Measurements from ENCODE around the gene ELOVL7. TPM values are rescaled to one million over a fixed set of nuclear protein-coding genes. Genes with fewer than 3 reads are reported as not detected.
"Not testable (repeated sequence)": the region's sequence is repeated elsewhere in the genome, so short reads cannot be mapped to it uniquely, and the experiment has no call there.

ELOVL7 gene
- total RNA-seq, 2 donors from 2014 or later, result 2.7 to 5.9 TPM

DNA sequence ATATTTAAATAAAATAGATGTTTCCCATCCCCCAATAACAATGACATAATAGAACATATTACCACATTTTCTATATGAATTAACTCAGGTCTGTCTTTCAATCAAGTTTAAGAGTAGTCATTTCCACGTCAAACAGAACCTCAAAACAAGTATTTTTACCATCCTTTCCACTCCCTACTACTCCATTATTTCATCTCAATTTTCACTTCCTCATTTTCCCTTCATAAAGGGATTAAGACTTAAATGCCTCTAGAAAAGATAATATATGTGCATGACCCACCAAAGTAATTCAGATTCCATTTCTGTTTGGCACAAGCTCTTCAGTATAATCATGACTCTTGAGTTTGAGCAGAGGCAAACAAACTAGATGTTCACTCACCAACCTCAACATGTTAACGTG is 40.4 kb downstream of the ELOVL7 start:
- H3K27me3 Mint-ChIP-seq (ENCODE audit: low read depth), result no peaks in the 10 kb centered on the region
- no peak overlapping the region for H3K27ac Mint-ChIP-seq
- H3K9me3 Mint-ChIP-seq, result no peaks in the 10 kb centered on the region
- peaks cover 0 to 2% of the 10 kb centered on the region in 2 donors for H3K36me3 Mint-ChIP-seq (ENCODE audit: insufficient read depth in 2 of 2)
- DNase-seq (no peak), ATAC-seq (replicated peaks in 1 of 2) (no peak)
- H3K4me3 Mint-ChIP-seq, result no peak overlapping the region
- H3K4me1 Mint-ChIP-seq (ENCODE audit: low read depth), result no peaks in the 10 kb centered on the region

DNA sequence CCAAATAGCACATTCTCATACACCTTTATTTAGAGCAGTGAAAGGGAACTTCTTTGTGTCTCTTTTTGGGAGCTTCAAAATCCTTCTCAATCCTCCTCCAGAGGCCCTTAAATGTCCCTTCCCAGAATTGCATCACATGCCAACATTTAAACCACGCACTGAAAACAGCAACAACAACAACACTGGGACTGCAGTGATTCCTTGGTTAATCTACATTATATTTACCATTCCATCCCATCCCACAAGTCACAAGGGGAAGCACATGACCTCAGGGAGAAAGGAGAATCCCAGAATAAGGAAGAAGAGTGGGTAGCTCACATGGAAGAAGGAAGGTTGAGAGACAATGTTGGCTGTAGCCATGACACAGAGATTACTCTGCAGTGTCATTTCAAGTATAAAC is 41.1 kb downstream of the ELOVL7 start:
- no peak for ATAC-seq (replicated peaks in 1 of 2)
- H3K27me3 Mint-ChIP-seq (ENCODE audit: low read depth), result no peaks in the 10 kb centered on the region
- no peak for DNase-seq
- H3K4me1 Mint-ChIP-seq (ENCODE audit: low read depth), result no peaks in the 10 kb centered on the region
- peaks cover 0 to 2% of the 10 kb centered on the region in 2 donors for H3K36me3 Mint-ChIP-seq (ENCODE audit: insufficient read depth in 2 of 2)
- H3K27ac Mint-ChIP-seq, result no peak overlapping the region
- H3K4me3 Mint-ChIP-seq, result no peak overlapping the region
- H3K9me3 Mint-ChIP-seq, result no peaks in the 10 kb centered on the region

DNA sequence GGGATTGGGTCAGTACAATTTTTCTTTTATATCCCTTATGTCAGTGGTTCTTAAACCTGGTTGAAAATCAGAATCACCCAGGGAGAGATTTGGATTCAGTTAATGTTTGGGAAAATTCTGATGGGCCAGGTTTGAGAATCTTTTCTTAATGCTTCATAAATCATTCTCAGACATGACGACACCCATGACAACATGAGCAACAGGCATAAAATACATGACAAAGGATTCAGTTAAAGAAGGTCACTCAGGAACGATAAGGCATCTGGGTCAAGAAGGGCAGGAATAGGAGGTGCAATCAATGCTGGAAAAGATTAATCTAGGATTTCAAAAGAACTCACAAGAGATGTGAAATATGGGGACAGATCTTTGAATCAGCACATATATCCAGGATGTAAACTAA is 41.8 kb downstream of the ELOVL7 start:
- Mint-ChIP-seq H3K9me3 (no peaks in the 10 kb centered on the region), H3K36me3 (ENCODE audit: insufficient read depth in 2 of 2) (peaks cover 0 to 2% of the 10 kb centered on the region in 2 donors), H3K4me3 (no peak overlapping the region), H3K27me3 (ENCODE audit: low read depth) (no peaks in the 10 kb centered on the region), H3K27ac (no peak overlapping the region), H3K4me1 (ENCODE audit: low read depth) (no peaks in the 10 kb centered on the region)
- ATAC-seq (replicated peaks in 1 of 2), result no peak
- DNase-seq, result no peak

DNA sequence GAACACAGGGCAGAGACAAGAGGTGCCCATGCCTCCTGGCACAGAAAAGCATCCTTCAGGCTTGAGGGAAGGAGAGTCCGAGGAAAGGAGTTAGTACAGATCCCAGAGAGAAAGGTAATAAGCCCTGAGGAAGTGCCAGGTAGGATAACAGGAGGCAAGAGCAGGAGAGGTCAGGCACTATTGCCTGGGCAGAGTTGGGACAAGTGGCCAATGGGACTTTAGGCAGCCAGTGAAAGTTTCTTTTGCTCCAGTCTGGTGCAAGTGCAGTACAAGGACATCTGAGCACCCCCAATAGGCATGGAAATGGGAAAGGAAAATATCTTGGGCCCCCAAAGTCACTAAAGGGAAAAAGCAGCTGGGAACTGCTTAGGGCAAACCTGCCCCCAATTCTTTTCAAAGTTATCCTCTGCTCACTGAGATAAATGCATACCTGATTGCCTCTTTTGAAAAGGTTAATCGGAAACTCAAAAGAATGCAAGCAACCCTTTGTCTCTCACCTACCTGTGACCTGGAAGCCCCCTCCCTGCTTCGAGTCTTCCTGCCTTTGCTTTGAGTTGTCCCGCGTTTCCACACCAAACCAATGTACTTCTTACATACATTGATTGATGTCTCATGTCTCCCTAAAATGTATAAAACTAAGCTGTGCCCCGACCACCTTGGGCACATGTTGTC is 46.5 kb downstream of the ELOVL7 start:
- H3K27ac Mint-ChIP-seq, result no peak overlapping the region
- peaks cover 6% of the 10 kb centered on the region for H3K27me3 Mint-ChIP-seq (ENCODE audit: low read depth)
- no peaks in the 10 kb centered on the region for H3K4me1 Mint-ChIP-seq (ENCODE audit: low read depth)
- no peak overlapping the region for H3K4me3 Mint-ChIP-seq
- ATAC-seq (replicated peaks in 1 of 2) (no peak), DNase-seq (no peak)
- no peaks in the 10 kb centered on the region for H3K36me3 Mint-ChIP-seq (ENCODE audit: insufficient read depth in 2 of 2)
- H3K9me3 Mint-ChIP-seq, result no peaks in the 10 kb centered on the region

DNA sequence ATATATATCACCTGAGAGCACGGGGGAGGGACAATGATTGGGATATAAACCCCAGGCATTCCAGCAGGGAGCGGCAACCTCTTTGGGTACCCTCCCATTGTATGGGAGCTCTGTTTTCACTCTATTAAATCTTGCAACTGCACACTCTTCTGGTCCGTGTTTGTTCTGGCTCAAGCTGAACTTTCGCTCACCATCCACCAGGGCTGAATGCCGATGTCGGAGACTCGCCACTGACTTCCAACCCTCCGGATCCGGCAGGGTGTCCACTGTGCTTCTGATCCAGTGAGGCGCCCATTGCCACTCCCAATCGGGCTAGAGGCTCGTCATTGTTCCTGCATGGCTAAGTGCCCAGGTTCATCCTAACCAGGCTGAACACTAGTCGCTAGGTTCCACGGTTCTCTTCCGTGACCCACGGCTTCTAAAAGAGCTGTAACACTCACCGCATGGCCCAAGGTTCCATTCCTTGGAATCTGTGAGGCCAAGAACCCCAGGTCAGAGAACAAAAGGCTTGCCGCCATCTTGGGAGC is 48.6 kb downstream of the ELOVL7 start:
- not testable (repeated sequence) for ATAC-seq (replicated peaks in 1 of 2); H3K9me3 Mint-ChIP-seq; H3K4me1 Mint-ChIP-seq (ENCODE audit: low read depth); H3K27ac Mint-ChIP-seq; DNase-seq; H3K27me3 Mint-ChIP-seq (ENCODE audit: low read depth); H3K36me3 Mint-ChIP-seq (ENCODE audit: insufficient read depth in 2 of 2); H3K4me3 Mint-ChIP-seq

DNA sequence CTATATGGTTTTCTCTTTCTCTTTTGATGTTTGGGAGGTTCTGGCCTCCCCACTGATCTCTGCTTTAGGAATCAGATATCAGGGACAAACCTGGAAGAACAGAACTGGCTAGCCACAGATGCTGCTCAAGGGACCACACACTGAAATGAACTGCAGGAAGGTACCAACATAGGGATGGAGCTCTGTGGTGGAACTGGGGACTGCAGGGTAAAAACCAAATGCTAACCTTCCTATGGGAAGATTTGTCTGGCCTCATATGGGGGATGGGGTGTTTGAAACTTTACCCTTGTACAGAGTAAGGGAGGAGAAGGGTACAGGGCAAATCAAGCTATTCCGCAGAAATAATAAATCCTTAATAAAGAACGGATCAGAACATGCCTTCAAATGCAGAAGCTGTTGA is 49.4 kb downstream of the ELOVL7 start:
- Mint-ChIP-seq H3K4me1 (ENCODE audit: low read depth) (no peaks in the 10 kb centered on the region), H3K27ac (no peak overlapping the region), H3K36me3 (ENCODE audit: insufficient read depth in 2 of 2) (no peaks in the 10 kb centered on the region), H3K27me3 (ENCODE audit: low read depth) (peaks cover 7% of the 10 kb centered on the region), H3K9me3 (no peaks in the 10 kb centered on the region), H3K4me3 (no peak overlapping the region)
- no peak for ATAC-seq (replicated peaks in 1 of 2)
- DNase-seq, result no peak

DNA sequence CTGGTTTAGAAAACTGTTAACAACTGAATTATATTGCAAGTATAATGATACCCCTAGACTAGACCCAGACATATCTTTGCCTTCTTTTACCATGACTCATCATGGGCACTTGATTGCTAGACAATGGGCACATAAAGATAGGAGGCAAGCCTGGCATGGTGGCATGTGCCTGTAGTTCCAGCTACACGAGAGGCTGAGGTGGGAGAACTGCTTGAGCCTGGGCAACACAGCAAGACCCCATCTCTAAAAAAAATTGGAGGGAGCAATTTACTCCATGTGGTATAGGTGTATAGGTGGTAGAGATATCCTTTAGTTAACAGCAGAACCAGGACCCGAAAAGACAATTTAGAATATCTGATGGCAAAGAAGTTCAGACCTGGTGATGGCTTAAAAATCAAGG is 51.6 kb downstream of the ELOVL7 start:
- H3K27ac Mint-ChIP-seq, result no peak overlapping the region
- H3K27me3 Mint-ChIP-seq (ENCODE audit: low read depth), result peaks cover 13% of the 10 kb centered on the region
- H3K4me3 Mint-ChIP-seq, result no peak overlapping the region
- H3K4me1 Mint-ChIP-seq (ENCODE audit: low read depth), result no peaks in the 10 kb centered on the region
- no peak for ATAC-seq (replicated peaks in 1 of 2)
- H3K36me3 Mint-ChIP-seq (ENCODE audit: insufficient read depth in 2 of 2), result no peaks in the 10 kb centered on the region
- H3K9me3 Mint-ChIP-seq, result no peaks in the 10 kb centered on the region
- no peak for DNase-seq

DNA sequence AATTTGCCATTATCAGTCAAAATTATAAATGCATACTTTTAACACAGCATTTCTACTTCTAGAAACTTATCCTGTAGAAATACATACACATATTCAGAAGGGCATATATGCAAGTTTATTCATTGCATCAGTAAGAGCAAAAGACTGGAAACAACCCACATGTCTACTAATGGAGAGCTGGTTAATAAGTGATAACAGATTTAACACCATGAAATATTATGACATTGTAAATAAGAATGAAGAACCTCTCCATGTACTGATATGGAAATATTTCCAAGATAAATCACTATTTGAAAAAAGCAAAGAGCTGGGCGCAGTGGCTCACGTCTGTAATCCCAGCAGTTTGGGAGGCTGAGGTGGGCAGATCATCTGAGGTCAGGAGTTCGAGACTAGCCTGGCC is 54.5 kb downstream of the ELOVL7 start:
- no peak for ATAC-seq (replicated peaks in 1 of 2)
- no peak overlapping the region for H3K27ac Mint-ChIP-seq
- H3K9me3 Mint-ChIP-seq, result peaks cover 0 to 2% of the 10 kb centered on the region in 2 donors
- peaks cover 0 to 2% of the 10 kb centered on the region in 2 donors for H3K36me3 Mint-ChIP-seq (ENCODE audit: insufficient read depth in 2 of 2)
- DNase-seq, result no peak
- H3K4me3 Mint-ChIP-seq, result no peak overlapping the region
- H3K27me3 Mint-ChIP-seq (ENCODE audit: low read depth), result peaks cover 9% of the 10 kb centered on the region
- no peaks in the 10 kb centered on the region for H3K4me1 Mint-ChIP-seq (ENCODE audit: low read depth)

DNA sequence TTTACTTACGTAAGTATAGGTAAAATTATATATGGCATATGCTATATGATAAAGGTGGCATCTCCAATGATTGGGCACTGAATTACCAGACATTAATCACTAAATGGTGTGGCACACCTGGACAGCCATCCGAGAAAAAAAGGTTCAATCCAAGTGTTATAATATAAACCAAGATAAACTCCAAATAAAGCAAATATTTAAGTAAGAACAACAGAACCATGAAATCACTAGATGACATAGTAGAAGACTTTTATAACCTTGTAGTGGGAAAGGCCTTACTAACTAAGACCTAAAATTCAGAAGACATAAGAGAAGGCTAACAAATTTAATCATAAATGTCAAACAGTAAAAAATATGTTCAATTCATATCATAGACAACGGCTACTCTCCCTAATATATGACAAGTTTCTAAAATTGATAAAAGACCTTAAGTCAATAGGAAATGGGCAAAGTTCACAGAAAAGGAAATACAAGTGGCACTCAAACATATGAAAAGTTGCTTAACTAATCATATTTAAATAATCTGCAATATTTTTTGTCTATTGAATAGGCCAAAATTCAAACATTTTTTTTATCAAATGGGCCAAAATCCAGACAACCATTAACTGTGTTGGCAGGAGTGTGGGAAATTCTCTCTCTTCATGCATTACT is 55.1 kb downstream of the ELOVL7 start:
- peaks cover 8% of the 10 kb centered on the region for H3K27me3 Mint-ChIP-seq (ENCODE audit: low read depth)
- peaks cover 0 to 2% of the 10 kb centered on the region in 2 donors for H3K36me3 Mint-ChIP-seq (ENCODE audit: insufficient read depth in 2 of 2)
- H3K4me1 Mint-ChIP-seq (ENCODE audit: low read depth), result no peaks in the 10 kb centered on the region
- H3K4me3 Mint-ChIP-seq, result no peak overlapping the region
- ATAC-seq (replicated peaks in 1 of 2) (no peak), DNase-seq (no peak)
- H3K9me3 Mint-ChIP-seq, result peaks cover 0 to 2% of the 10 kb centered on the region in 2 donors
- no peak overlapping the region for H3K27ac Mint-ChIP-seq

DNA sequence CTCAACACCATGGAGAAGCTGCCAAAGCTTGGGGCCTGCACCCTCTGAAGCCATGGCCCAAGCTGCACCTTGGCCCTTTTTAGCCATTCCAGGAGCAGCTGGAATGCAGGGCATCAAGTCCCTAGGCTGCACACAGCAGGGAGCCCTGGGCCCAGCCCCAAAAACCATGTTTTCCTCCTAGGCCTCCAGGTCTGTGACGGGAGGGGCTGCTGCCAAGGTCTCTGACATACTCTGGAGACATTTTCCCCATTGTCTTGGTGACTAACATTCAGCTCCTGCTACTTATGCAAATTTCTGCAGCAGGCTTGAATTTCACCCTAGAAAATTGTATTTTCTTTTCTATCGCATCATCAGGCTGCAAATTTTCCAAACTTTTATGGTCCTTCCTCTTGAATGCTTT is 64.6 kb downstream of the ELOVL7 start:
- H3K4me1 Mint-ChIP-seq (ENCODE audit: low read depth), result no peaks in the 10 kb centered on the region
- no peaks in the 10 kb centered on the region for H3K27me3 Mint-ChIP-seq (ENCODE audit: low read depth)
- no peak for ATAC-seq (replicated peaks in 1 of 2)
- no peaks in the 10 kb centered on the region for H3K9me3 Mint-ChIP-seq
- no peak overlapping the region for H3K4me3 Mint-ChIP-seq
- H3K27ac Mint-ChIP-seq, result no peak overlapping the region
- DNase-seq, result no peak
- H3K36me3 Mint-ChIP-seq (ENCODE audit: insufficient read depth in 2 of 2), result peaks cover 0 to 2% of the 10 kb centered on the region in 2 donors

DNA sequence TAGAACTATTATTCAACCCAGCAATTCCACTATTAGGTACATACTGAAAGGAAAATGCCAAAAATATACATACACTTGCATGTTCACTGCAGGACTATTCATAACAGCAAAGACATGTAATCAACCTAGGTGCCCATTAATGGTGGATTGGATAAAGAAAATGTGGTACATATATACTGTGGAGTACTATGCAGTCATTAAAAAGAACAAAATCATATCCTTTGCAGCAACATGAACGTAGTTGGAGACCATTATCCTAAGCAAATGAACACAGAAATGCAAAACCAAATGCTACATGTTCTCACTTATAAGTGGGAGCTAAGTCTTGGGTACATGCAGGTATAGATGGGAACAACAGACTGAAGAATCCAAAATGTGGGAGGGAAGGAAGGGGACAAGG is 67.7 kb downstream of the ELOVL7 start:
- H3K36me3 Mint-ChIP-seq (ENCODE audit: insufficient read depth in 2 of 2), result peaks cover 0 to 2% of the 10 kb centered on the region in 2 donors
- H3K27ac Mint-ChIP-seq, result no peak overlapping the region
- H3K9me3 Mint-ChIP-seq, result no peaks in the 10 kb centered on the region
- H3K27me3 Mint-ChIP-seq (ENCODE audit: low read depth), result no peaks in the 10 kb centered on the region
- H3K4me1 Mint-ChIP-seq (ENCODE audit: low read depth), result no peaks in the 10 kb centered on the region
- DNase-seq, result no peak
- H3K4me3 Mint-ChIP-seq, result no peak overlapping the region
- ATAC-seq (replicated peaks in 1 of 2), result no peak

DNA sequence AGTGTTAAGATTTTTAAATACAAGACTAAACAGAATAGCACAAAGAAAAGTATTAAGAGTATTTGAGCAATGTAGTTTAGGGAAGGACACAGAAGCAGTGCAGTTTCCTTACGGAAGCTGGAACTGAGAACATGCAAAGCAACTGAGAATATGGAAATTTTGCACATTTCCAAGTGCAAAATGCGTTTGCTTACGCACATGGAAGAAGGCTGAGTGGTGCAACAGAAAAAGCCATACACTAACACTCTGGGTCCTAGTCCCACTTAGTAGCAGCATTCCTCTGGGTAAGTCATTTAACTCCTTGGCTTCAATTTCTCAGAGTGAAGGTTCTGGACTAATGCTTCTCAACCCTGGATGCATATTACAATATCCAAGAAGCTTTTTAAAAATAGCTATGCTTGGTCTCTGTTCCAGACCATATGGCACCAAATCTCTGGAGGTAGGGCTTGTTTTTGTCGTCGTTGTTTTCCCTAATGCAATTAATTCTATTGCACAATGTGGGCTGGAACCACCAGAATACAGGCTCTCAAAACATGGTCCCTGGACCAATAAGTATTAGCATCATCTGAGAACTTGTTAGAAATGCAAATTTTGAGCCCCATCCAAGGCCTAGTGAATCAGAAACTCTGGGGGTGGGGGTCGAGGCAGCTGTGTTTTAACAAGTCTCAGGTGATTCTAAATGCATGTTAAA is 78.9 kb downstream of the ELOVL7 start:
- ATAC-seq (replicated peaks in 1 of 2) (no peak), DNase-seq (no peak)
- Mint-ChIP-seq H3K27me3 (ENCODE audit: low read depth) (peaks cover 8% of the 10 kb centered on the region), H3K4me3 (no peak overlapping the region), H3K27ac (no peak overlapping the region), H3K9me3 (no peaks in the 10 kb centered on the region), H3K4me1 (ENCODE audit: low read depth) (no peaks in the 10 kb centered on the region), H3K36me3 (ENCODE audit: insufficient read depth in 2 of 2) (no peaks in the 10 kb centered on the region)

DNA sequence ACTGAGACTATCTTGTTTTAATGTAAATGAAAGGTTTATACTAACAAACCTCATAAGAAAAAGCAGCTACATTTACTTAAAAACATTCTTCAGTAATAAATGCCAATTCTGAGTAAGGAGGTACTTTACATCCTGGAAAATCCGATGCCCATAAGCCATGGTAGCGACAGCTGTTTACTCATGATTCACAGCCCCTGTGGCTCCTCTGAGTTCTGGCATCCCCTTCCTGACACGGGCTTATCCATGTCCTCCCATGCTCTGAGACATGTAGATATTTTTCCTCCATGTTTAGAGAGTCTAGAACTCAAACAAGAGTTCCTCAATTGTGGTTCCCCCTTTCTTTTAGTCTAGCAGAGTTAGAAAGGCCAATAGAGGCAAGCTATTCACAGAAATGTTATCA is 81.0 kb downstream of the ELOVL7 start:
- DNase-seq, result no peak
- H3K4me3 Mint-ChIP-seq, result no peak overlapping the region
- H3K9me3 Mint-ChIP-seq, result no peaks in the 10 kb centered on the region
- no peaks in the 10 kb centered on the region for H3K36me3 Mint-ChIP-seq (ENCODE audit: insufficient read depth in 2 of 2)
- H3K27me3 Mint-ChIP-seq (ENCODE audit: low read depth), result peaks cover 12% of the 10 kb centered on the region
- no peaks in the 10 kb centered on the region for H3K4me1 Mint-ChIP-seq (ENCODE audit: low read depth)
- H3K27ac Mint-ChIP-seq, result no peak overlapping the region
- ATAC-seq (replicated peaks in 1 of 2), result no peak
